GM21423 (cell line): ENCODE results near the gene PLAGL2.
A peak's percentile ranks its signal among the peaks of the same experiment; 100 is the strongest.
"Not testable (repeated sequence)": the region's sequence is repeated elsewhere in the genome, so short reads cannot be mapped to it uniquely, and the experiment has no call there.

Source experiments
- ATAC-seq: cut with Tn5 transposase; IDR thresholded peaks from one replicate; pipeline ENCODE4 v1.9.1; 2021; ENCODE audit warnings: mild to moderate bottlenecking, moderate library complexity; ENCODE audit not compliant: unreplicated experiment

Gene PLAGL2

GRCh38 chr20:32207626-32208498, at the start of gene PLAGL2, which contains the start of gene POFUT1:
Gene PLAGL2 (minus strand): TSS chr20:32207743. CDS start chr20:32202178, 5,565 bp downstream.
Gene POFUT1 (plus strand): TSS chr20:32207880. CDS start chr20:32207942, 62 bp downstream.
- peak; percentile 90 for ATAC-seq

GRCh38 chr20:32252189-32252588, 44.6 kb upstream of the PLAGL2 start:
- ATAC-seq = no peak

GRCh38 chr20:32251470-32251869, 43.9 kb upstream of the PLAGL2 start:
- ATAC-seq = no peak

GRCh38 chr20:32249030-32249738, 41.6 kb upstream of the PLAGL2 start:
- no peak for ATAC-seq

DNA sequence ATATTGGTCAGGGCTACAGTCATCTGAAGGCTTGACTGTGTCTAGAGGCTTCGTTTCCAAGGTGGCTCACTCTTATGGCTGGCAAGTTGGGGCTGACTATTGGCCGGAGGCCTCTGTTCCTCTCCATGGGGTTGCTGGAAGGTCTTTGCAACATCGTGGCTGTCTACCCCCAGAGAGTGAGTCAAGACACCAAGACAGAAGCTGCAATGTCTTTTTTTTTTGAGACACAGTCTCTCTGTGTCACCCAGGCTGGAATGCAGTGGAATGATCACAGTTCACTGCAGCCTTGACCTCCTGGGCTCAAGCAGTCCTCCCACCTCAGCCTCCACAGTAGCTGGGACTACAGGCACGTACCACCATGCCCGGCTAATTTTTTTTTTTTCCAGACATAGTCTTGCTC, 40.5 kb upstream of the PLAGL2 start:
- ATAC-seq = no peak

DNA sequence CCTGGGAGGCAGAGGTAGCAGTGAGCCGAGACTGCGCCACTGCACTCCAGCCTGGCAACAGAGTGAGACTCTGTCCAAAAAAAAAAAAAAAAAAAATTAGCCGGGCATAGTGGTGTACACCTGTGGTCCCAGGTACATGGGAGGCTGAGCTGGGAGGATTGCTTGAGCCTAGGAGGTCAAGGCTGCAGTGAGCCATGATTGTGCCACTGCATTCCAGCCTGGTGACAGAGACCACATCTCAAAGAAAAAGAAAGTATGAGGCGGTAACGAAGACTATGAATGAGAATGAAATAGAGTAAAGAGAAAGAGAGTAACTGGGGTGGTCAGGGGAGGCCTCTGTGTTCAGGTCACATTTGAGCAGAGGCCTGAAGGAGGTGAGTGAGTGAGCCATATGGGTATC, 38.7 kb upstream of the PLAGL2 start:
- ATAC-seq = not testable (repeated sequence)

GRCh38 chr20:32244959-32245358, 37.4 kb upstream of the PLAGL2 start:
- no peak for ATAC-seq

- no peak for ATAC-seq
Measured at GRCh38 chr20:32244150-32244823, 36.7 kb upstream of the PLAGL2 start.

DNA sequence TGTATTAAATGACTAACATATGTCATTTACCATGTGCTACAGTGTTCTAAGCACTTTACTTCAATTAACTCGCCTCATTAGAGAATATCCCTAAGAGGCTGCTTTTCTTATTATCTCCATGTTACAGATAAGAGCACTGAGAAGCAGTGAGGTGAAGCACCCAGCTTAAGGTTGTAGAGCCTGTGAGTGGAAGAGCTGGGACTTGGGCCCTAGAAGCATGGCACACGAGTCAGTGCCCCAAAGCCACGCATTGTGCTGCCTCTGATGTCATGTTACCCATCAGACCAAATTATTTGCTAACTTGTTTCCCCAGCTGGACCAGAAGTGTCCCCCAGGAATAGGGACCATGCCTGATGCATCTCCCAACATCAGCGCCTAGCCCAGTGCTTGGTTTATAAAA, 34.3 kb upstream of the PLAGL2 start:
- ATAC-seq = no peak

- ATAC-seq = no peak
Measured at GRCh38 chr20:32240205-32240604, 32.7 kb upstream of the PLAGL2 start.

DNA sequence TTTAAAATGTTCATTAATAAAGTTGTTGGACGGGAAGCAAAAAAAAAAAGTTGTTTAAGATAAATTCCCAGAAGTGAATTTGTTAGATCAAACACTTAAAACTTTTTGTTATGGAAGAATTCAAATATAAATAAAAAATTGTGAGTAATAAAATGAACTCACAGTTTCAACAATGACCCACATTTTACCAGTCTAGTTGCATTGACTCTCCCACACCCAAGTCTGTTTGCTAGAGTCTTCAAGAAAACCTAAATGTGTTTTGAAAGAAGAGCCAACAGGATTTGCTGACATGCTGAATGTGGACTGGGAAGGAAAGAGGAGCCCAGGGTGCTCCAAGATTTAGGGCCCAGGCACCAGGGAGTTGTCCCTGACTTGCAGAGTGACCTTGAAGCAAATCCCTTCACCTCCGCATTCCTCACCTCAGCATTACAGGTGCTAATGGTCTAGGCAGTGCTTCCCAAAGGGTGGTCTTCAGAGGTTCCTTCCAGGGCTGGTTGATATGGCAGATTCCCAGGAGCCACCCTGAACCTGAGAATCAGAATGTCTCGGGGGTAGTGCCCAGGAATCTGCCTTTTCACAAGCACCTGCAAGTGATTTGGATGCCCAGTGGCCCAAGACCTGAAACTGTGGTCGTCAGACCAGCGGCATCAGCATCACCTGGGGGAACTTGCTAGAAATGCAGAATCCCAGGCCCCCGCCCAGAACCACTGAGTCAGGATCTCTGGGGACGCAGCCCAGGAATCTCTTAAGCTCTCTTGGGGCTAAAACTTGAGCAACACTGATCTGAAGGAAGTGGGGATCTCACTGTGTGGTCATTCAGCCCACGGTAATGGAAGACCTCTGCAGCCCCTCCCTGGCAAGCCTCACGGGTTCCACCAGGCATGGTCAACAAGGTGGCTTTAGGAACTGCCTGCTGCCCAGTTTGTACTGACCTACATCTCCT, 31.2 kb upstream of the PLAGL2 start:
- ATAC-seq = no peak

DNA sequence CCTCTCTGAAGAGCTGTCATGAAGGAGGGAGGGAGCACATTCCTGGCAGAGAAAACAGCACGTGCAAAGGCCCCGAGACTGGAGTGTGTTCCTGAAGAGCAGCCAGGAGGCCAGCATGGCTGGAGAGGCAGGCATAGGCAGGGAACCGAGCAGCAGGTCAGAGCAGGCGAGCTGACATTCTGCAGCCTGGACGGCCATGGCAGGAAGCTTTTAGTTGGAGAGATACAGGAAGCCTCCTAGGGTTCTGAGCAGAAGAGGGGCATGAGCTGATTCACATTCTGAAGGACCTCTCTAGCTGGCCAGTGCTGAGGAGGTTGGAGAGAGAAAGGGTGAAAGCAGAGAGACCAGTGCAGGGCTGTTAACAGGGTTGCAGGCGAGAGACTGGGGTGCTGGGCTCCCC, 29.9 kb upstream of the PLAGL2 start:
- ATAC-seq = no peak

DNA sequence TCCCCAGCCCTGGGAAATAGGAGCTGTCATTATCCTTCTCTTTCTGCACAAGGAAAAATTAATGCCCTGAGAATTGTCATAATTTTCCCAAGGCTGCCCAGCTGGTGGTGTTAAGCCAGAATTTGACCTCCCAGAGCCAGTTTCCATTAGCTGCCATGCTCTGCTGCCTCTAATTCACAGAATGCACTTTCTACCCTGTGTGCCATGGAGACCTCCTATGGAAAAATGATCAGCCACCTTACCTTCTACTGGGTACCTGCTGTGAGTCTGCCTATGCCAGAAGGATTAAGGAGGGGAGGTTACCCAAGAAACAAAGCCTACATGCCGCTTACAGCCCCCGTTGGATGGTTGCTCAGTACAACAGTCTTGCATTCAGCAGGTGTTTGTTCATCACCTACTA, 29.3 kb upstream of the PLAGL2 start:
- ATAC-seq = no peak

- ATAC-seq = no peak
Measured at GRCh38 chr20:32236048-32236533, 28.5 kb upstream of the PLAGL2 start.

DNA sequence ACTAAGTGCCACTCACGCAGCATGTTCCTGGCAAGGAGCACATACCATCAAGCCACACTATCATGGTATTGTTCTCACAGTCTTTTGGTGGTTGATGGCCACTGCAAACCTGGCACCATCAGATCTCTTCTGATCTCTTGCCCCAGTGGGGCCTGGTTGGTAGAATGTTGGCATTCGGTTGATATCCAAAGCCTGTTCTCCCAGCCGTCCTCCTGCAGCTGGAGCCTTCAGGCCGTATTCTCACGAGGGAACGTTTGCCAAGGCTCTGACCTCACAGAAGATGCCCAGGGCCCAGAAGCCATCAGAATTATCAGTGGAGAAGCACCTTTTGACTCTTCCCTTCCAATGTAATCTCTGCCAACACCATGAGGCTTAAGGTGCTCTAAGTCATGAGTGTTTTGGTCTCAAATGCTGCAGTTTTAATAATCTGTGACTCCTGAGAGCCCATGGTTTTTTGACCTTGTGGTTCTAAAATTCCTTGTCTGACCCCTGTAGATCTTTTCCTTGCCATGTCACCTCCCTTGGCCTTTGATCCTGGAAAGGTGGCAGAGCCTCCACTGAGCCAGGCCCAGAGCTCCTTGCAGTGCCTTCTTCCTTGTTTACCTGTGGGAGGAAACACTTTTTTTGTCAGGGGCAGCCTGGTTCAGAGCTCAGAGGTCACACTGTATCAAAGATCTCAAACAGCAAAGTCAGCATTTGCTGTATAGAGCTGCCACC, 27.9 kb upstream of the PLAGL2 start:
- no peak for ATAC-seq

- ATAC-seq = no peak
Measured at GRCh38 chr20:32234135-32234808, 26.7 kb upstream of the PLAGL2 start.

DNA sequence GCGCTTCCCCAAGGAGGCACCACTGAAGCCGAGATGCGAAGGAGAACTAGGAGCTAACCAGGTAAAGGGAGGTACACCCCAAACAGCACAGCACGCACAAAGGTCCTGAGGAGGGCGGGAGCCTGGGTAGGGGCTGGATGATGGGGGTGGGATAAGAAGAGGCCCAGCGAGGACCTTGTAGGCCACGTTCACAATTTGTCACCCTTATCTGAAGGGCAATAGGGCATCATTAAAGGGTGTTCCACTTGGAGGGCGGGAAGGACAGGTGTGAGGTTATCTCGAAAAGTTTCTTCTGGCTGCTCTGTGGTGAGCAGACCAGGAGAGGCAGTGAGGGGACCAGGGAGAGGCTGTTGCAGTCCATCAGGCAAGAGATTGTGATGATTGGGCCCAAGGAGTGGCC, 25.7 kb upstream of the PLAGL2 start:
- ATAC-seq = no peak

- no peak for ATAC-seq
Measured at GRCh38 chr20:32232326-32232886, 24.9 kb upstream of the PLAGL2 start.

GRCh38 chr20:32231847-32232246, 24.3 kb upstream of the PLAGL2 start:
- no peak for ATAC-seq
